RWPE2 (cell line): ENCODE data around the gene NYNRIN.

ENCODE experiments used
- ATAC-seq: fragments of 200-7000 bp; cut with Tn5 transposase; 3 replicates; pipeline ENCODE4 v1.9.1; 2021; ENCODE audit warnings: low read depth
- DNase-seq: peaks from one replicate; pipeline ENCODE4 v3.0.0-alpha.2; 2020; ENCODE audit warnings: low spot score
- H3K27ac ChIP-seq: fragments of 450-650 bp; 2 replicates; pipeline ENCODE4 v1.5.1; 2017; ENCODE audit warnings: mild to moderate bottlenecking; ENCODE audit not compliant: poor library complexity, severe bottlenecking
- H3K27me3 ChIP-seq: fragments of 250-450 bp; sonication (Bioruptor Pico); 2 replicates; pipeline ENCODE4 v1.5.1; 2021; ENCODE audit warnings: mild to moderate bottlenecking, moderate library complexity; ENCODE audit not compliant: insufficient read depth, poor library complexity, severe bottlenecking
- H3K36me3 ChIP-seq: fragments of 250-450 bp; sonication (Bioruptor Pico); 2 replicates; pipeline ENCODE4 v1.5.1; 2020; ENCODE audit warnings: low read depth, mild to moderate bottlenecking, moderate library complexity
- H3K4me1 ChIP-seq: fragments of 250-450 bp; sonication (Bioruptor Pico); 2 replicates; pipeline ENCODE4 v1.5.1; 2021; ENCODE audit warnings: mild to moderate bottlenecking, moderate library complexity; ENCODE audit not compliant: insufficient read depth, poor library complexity, severe bottlenecking
- H3K4me3 ChIP-seq: fragments of 250-450 bp; sonication (Bioruptor Pico); 2 replicates; pipeline ENCODE4 v1.5.1; 2021; ENCODE audit warnings: mild to moderate bottlenecking, moderate library complexity; ENCODE audit not compliant: severe bottlenecking
- H3K9me3 ChIP-seq: fragments of 250-450 bp; sonication (Bioruptor Pico); 2 replicates; pipeline ENCODE4 v1.5.1; 2021; ENCODE audit warnings: mild to moderate bottlenecking, moderate library complexity; ENCODE audit not compliant: severe bottlenecking
- CTCF ChIP-seq: fragments of 450-650 bp; IDR thresholded peaks from one replicate; pipeline ENCODE4 v1.5.1; 2017; ENCODE audit warnings: mild to moderate bottlenecking, moderate library complexity; ENCODE audit not compliant: poor library complexity, severe bottlenecking

Gene NYNRIN

GRCh38 chr14:24376448-24377070, 22.2 kb upstream of the NYNRIN start:
- TF ChIP-seq CTCF = no peak
- H3K27me3 ChIP-seq = no peaks in the 10 kb centered on the region
- H3K4me3 ChIP-seq = no peak overlapping the region
- no peaks in the 10 kb centered on the region for H3K4me1 ChIP-seq
- no peak for ATAC-seq
- H3K27ac ChIP-seq = no peak overlapping the region
- no peaks in the 10 kb centered on the region for H3K36me3 ChIP-seq
- no peak for DNase-seq
- H3K9me3 ChIP-seq = no peaks in the 10 kb centered on the region

GRCh38 chr14:24377126-24377525, 21.7 kb upstream of the NYNRIN start:
- Histone ChIP-seq H3K27me3 (no peaks in the 10 kb centered on the region), H3K9me3 (no peaks in the 10 kb centered on the region), H3K4me1 (no peaks in the 10 kb centered on the region), H3K36me3 (no peaks in the 10 kb centered on the region), H3K27ac (no peak overlapping the region), H3K4me3 (no peak overlapping the region)
- no peak for TF ChIP-seq CTCF
- ATAC-seq (no peak), DNase-seq (no peak)

- H3K27me3 ChIP-seq = no peaks in the 10 kb centered on the region
- no peak for TF ChIP-seq CTCF
- no peak overlapping the region for H3K27ac ChIP-seq
- ATAC-seq (no peak), DNase-seq (no peak)
- H3K4me3 ChIP-seq = no peak overlapping the region
- no peaks in the 10 kb centered on the region for H3K9me3 ChIP-seq
- no peaks in the 10 kb centered on the region for H3K36me3 ChIP-seq
- H3K4me1 ChIP-seq = no peaks in the 10 kb centered on the region
Observed at GRCh38 chr14:24377657-24378056, 21.1 kb upstream of the NYNRIN start.

- Histone ChIP-seq H3K4me3 (no peak overlapping the region), H3K27ac (no peak overlapping the region), H3K9me3 (no peaks in the 10 kb centered on the region), H3K27me3 (no peaks in the 10 kb centered on the region), H3K4me1 (no peaks in the 10 kb centered on the region), H3K36me3 (no peaks in the 10 kb centered on the region)
- ATAC-seq (no peak), DNase-seq (no peak)
- TF ChIP-seq CTCF = no peak
Observed at GRCh38 chr14:24378327-24378726, 20.5 kb upstream of the NYNRIN start.
